ENCODE results near the gene BANF1. TPM values are rescaled to one million over a fixed set of nuclear protein-coding genes. Genes with fewer than 3 reads are reported as not detected.

Gene BANF1
- total and polyA plus RNA-seq, 2 of the 13 experiments (the other 11 are each of a cell fraction or from before 2014, with no cell fraction given): 40.5 to 86.5 TPM

DNA sequence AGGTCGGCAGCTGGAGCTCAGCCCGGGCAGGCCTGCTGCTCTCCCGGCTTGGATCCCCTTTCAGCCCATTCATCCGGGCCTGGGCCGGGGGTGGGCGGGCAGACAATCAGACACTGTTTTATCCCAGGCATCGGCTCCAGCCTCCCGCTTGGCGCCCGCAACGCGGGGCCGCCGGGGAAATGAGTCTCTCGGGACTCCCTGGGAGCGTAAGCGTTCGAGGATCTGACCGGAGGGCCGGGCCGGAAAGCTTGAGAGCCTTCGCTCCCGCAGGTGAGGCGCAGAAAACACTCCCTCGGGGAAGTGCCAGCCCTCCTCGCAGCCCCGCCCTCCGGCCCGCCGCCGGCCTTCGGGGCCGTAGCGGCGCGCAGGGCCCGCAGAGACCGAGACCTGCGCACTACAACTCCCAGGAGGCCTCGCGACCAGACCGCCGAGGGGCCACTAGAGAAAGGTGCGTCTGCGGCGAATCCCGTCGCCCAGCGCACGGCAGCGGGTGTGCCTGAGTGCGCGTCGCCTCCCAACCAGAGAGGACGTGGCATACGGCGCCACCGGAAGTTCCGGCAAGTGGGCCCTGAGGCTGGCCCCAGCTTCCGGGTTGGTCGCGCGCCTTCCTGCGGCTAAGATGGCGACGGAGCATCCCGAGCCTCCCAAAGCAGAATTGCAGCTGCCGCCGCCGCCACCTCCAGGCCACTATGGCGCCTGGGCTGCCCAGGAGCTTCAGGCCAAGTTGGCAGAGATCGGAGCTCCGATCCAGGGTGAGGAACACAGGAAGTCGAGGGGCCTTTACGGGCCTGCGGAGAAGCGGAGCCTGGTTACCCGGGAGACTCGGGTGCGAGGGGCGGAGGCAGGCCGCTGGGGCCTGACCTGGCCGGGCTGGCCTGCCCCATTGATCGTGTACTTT is 49.7 kb downstream of the BANF1 start, which contains the start of gene SF3B2 (continued):
- TF ChIP-seq, protein P1, sequence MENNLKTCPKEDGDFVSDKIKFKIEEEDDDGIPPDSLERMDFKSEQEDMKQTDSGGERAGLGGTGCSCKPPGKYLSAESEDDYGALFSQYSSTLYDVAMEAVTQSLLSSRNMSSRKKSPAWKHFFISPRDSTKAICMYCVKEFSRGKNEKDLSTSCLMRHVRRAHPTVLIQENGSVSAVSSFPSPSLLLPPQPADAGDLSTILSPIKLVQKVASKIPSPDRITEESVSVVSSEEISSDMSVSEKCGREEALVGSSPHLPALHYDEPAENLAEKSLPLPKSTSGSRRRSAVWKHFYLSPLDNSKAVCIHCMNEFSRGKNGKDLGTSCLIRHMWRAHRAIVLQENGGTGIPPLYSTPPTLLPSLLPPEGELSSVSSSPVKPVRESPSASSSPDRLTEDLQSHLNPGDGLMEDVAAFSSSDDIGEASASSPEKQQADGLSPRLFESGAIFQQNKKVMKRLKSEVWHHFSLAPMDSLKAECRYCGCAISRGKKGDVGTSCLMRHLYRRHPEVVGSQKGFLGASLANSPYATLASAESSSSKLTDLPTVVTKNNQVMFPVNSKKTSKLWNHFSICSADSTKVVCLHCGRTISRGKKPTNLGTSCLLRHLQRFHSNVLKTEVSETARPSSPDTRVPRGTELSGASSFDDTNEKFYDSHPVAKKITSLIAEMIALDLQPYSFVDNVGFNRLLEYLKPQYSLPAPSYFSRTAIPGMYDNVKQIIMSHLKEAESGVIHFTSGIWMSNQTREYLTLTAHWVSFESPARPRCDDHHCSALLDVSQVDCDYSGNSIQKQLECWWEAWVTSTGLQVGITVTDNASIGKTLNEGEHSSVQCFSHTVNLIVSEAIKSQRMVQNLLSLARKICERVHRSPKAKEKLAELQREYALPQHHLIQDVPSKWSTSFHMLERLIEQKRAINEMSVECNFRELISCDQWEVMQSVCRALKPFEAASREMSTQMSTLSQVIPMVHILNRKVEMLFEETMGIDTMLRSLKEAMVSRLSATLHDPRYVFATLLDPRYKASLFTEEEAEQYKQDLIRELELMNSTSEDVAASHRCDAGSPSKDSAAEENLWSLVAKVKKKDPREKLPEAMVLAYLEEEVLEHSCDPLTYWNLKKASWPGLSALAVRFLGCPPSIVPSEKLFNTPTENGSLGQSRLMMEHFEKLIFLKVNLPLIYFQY (CRISPR knock-in tag; IDR thresholded peaks at IDR 0.05; ENCODE audit: borderline replicate concordance): 0 out of 2 replicates have a peak, but pooled peaks have one; percentile 49
- TF ChIP-seq CEBPG (CRISPR knock-in tag; IDR thresholded peaks at IDR 0.05) (no peak), ZNF776 (CRISPR knock-in tag; IDR thresholded peaks at IDR 0.05) (no peak; the same call in 1 of the 2 replicates), SYNCRIP (IDR thresholded peaks at IDR 0.05; ENCODE audit: insufficient read depth, low read depth, low read length) (no peak), RBM39 (IDR thresholded peaks at IDR 0.05; ENCODE audit: low read depth, low read length, poor library complexity, severe bottlenecking) (peak; percentile 95), ZNF441 (CRISPR knock-in tag; IDR thresholded peaks at IDR 0.05; ENCODE audit: borderline replicate concordance) (0 out of 2 replicates have a peak, but pooled peaks have one; percentile 32), ESRRA (CRISPR knock-in tag; IDR thresholded peaks at IDR 0.05; ENCODE audit: low read depth) (no peak; the same call in 1 of the 2 replicates), RELA (CRISPR knock-in tag; IDR thresholded peaks at IDR 0.05) (peak; percentile 34; the same call in 1 of the 2 replicates), ZSCAN20 (CRISPR knock-in tag; IDR thresholded peaks at IDR 0.05; ENCODE audit: borderline replicate concordance) (no peak), KLF13 (CRISPR knock-in tag; IDR thresholded peaks at IDR 0.05) (no peak; the same call in 1 of the 2 replicates), ZNF460 (CRISPR knock-in tag; IDR thresholded peaks at IDR 0.05; ENCODE audit: borderline replicate concordance) (no peak; the same call in 1 of the 2 replicates), NPAS2 (CRISPR knock-in tag; IDR thresholded peaks at IDR 0.05; ENCODE audit: borderline replicate concordance) (no peak), IKZF4 (CRISPR knock-in tag; IDR thresholded peaks at IDR 0.05; ENCODE audit: borderline replicate concordance, low read depth, not compliant biosample characterization) (peak; percentile 55)
- TF ChIP-seq, protein P2, sequence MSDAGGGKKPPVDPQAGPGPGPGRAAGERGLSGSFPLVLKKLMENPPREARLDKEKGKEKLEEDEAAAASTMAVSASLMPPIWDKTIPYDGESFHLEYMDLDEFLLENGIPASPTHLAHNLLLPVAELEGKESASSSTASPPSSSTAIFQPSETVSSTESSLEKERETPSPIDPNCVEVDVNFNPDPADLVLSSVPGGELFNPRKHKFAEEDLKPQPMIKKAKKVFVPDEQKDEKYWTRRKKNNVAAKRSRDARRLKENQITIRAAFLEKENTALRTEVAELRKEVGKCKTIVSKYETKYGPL (CRISPR knock-in tag; IDR thresholded peaks at IDR 0.05): no peak
- TF ChIP-seq, protein P3, sequence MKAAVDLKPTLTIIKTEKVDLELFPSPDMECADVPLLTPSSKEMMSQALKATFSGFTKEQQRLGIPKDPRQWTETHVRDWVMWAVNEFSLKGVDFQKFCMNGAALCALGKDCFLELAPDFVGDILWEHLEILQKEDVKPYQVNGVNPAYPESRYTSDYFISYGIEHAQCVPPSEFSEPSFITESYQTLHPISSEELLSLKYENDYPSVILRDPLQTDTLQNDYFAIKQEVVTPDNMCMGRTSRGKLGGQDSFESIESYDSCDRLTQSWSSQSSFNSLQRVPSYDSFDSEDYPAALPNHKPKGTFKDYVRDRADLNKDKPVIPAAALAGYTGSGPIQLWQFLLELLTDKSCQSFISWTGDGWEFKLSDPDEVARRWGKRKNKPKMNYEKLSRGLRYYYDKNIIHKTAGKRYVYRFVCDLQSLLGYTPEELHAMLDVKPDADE (CRISPR knock-in tag; IDR thresholded peaks at IDR 0.05): no peak
- TF ChIP-seq, protein P4, sequence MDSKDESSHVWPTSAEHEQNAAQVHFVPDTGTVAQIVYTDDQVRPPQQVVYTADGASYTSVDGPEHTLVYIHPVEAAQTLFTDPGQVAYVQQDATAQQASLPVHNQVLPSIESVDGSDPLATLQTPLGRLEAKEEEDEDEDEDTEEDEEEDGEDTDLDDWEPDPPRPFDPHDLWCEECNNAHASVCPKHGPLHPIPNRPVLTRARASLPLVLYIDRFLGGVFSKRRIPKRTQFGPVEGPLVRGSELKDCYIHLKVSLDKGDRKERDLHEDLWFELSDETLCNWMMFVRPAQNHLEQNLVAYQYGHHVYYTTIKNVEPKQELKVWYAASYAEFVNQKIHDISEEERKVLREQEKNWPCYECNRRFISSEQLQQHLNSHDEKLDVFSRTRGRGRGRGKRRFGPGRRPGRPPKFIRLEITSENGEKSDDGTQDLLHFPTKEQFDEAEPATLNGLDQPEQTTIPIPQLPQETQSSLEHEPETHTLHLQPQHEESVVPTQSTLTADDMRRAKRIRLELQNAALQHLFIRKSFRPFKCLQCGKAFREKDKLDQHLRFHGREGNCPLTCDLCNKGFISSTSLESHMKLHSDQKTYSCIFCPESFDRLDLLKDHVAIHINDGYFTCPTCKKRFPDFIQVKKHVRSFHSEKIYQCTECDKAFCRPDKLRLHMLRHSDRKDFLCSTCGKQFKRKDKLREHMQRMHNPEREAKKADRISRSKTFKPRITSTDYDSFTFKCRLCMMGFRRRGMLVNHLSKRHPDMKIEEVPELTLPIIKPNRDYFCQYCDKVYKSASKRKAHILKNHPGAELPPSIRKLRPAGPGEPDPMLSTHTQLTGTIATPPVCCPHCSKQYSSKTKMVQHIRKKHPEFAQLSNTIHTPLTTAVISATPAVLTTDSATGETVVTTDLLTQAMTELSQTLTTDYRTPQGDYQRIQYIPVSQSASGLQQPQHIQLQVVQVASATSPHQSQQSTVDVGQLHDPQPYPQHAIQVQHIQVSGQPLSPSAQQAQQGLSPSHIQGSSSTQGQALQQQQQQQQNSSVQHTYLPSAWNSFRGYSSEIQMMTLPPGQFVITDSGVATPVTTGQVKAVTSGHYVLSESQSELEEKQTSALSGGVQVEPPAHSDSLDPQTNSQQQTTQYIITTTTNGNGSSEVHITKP (CRISPR knock-in tag; IDR thresholded peaks at IDR 0.05; ENCODE audit: low read depth): peak; percentile 64; the same call in 1 of the 2 replicates
- TF ChIP-seq, protein P5, sequence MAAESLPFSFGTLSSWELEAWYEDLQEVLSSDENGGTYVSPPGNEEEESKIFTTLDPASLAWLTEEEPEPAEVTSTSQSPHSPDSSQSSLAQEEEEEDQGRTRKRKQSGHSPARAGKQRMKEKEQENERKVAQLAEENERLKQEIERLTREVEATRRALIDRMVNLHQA (CRISPR knock-in tag; IDR thresholded peaks at IDR 0.05): no peak

Measured in HepG2 (cell line).